HepG2 (cell line): Measurements from ENCODE around the gene POFUT1. TPM values are rescaled to one million over a fixed set of nuclear protein-coding genes. Genes with fewer than 3 reads are reported as not detected.

Experiments
- ATAC-seq: fragments of 200-7000 bp; cut with Tn5 transposase; 3 replicates; pipeline ENCODE4 v1.9.1; 2020; ENCODE audit warnings: mild to moderate bottlenecking, moderate library complexity
- BruUV-seq: library from RNA; stranded (reverse); fragments of 400-500 nt; replicated peaks from 2 replicates; lab custom pipeline; 2021; lab: Mats Ljungman, UMichigan
- CTCF ChIA-PET: fragments of 300-600 bp; formaldehyde crosslinking; extraction: SDS; loops from one replicate; lab custom pipeline; 2021; ENCODE audit warnings: low total read pairs, inconsistent platforms, low intra/inter-chr PET ratio; lab: Yijun Ruan, JAX
- POLR2A ChIA-PET: fragments of 350-600 bp; sonication (Branson Sonifier 250); formaldehyde crosslinking; loops from one replicate; lab custom pipeline; 2020; ENCODE audit warnings: antibody characterized with exemption, inconsistent platforms; lab: Yijun Ruan, JAX
- DNase-seq: peaks from one replicate; pipeline ENCODE4 v3.0.0-alpha.2; 2015; ENCODE audit warnings: low spot score
- FAIRE-seq: peaks from 3 replicates; lab custom pipeline; 2011; peaks lifted over from hg19 to GRCh38; lab: Jason Lieb, UNC
- H2AFZ ChIP-seq: one replicate; pipeline ENCODE4 v1.6.1; 2011; ENCODE audit warnings: low read length, inconsistent platforms
- H3K27ac ChIP-seq: fragments of 300-600 bp; 3 replicates; pipeline ENCODE4 v1.8.0; 2011; ENCODE audit warnings: mixed run types, mild to moderate bottlenecking, mixed read lengths, low read length, inconsistent platforms; ENCODE audit not compliant: insufficient read depth; ENCODE audit errors: extremely low read length
- H3K27me3 ChIP-seq, 2 experiments: fragments of 200-600 bp in 1 of 2; 2 replicates in 1 of 2; 3 replicates in 1 of 2; pipeline versions ENCODE4 v1.6.0 to v1.8.0; 2011; ENCODE audit warnings: low read length in 2 of 2, mild to moderate bottlenecking in 2 of 2, moderate library complexity in 2 of 2, inconsistent platforms in 1 of 2; ENCODE audit not compliant: insufficient read depth in 2 of 2, control insufficient read depth in 1 of 2
- H3K36me3 ChIP-seq, 2 experiments: fragments of 200-600 bp in 1 of 2; replicated peaks in 1 of 2; 2 replicates in 1 of 2; 3 replicates in 1 of 2; pipeline versions ENCODE4 v1.5.1 to v1.8.0; 2011; ENCODE audit warnings: low read length in 2 of 2, inconsistent platforms in 1 of 2; ENCODE audit not compliant: insufficient read depth in 2 of 2, control insufficient read depth in 1 of 2
- H3K4me1 ChIP-seq: 2 replicates; pipeline ENCODE4 v1.5.1; 2012; ENCODE audit warnings: low read length, inconsistent platforms; ENCODE audit not compliant: insufficient read depth
- H3K4me2 ChIP-seq: 2 replicates; pipeline ENCODE4 v1.6.0; 2011; ENCODE audit warnings: low read depth, low read length, inconsistent platforms
- H3K4me3 ChIP-seq, 3 experiments: fragments of 200-600 bp in 1 of 3; sonication (generic), shearing (Covaris generic) in 1 of 3; replicated peaks in 1 of 3; 2 replicates each; pipeline ENCODE4 v1.5.1; 2011 to 2016; ENCODE audit warnings: low read length in 3 of 3, inconsistent platforms in 2 of 3, low read depth in 2 of 3, mild to moderate bottlenecking in 2 of 3, control low read depth in 1 of 3, mixed read lengths in 1 of 3; ENCODE audit not compliant: insufficient read depth in 1 of 3
- H3K79me2 ChIP-seq: one replicate; pipeline ENCODE4 v1.6.1; 2011; ENCODE audit warnings: low read length, inconsistent platforms; ENCODE audit not compliant: insufficient read depth
- H3K9ac ChIP-seq: 2 replicates; pipeline ENCODE4 v1.6.0; 2011; ENCODE audit warnings: mild to moderate bottlenecking, low read depth, low read length, inconsistent platforms; ENCODE audit not compliant: insufficient read depth
- H3K9me3 ChIP-seq: 2 replicates; pipeline ENCODE4 v1.5.1; 2012; ENCODE audit warnings: mild to moderate bottlenecking, low read length
- H4K20me1 ChIP-seq: 2 replicates; pipeline ENCODE4 v1.6.0; 2011; ENCODE audit warnings: inconsistent platforms, mild to moderate bottlenecking, low read length, moderate library complexity; ENCODE audit not compliant: insufficient read depth
- ASH2L ChIP-seq: fragments of 300-600, 200-600 bp; sonication (generic); IDR thresholded peaks from 2 replicates; pipeline ENCODE4 v1.7.0; 2017; ENCODE audit warnings: low read depth, mild to moderate bottlenecking, moderate library complexity, mixed read lengths, low read length; ENCODE audit not compliant: insufficient read length
- NR3C1 ChIP-seq: sonication (generic); formaldehyde crosslinking; IDR thresholded peaks from 2 replicates; pipeline ENCODE4 v1.4.0; 2020; ENCODE audit warnings: missing genetic modification reagents
- PITX1 ChIP-seq: sonication (generic); formaldehyde crosslinking; IDR thresholded peaks from 2 replicates; pipeline ENCODE4 v1.5.1; 2020; ENCODE audit warnings: mild to moderate bottlenecking, missing genetic modification reagents
- PRPF4 ChIP-seq: fragments of 200-400 bp; formaldehyde crosslinking; IDR thresholded peaks from 2 replicates; pipeline ENCODE4 v1.6.1; 2016; ENCODE audit warnings: low read length, low read depth; ENCODE audit not compliant: poor library complexity, severe bottlenecking
- REXO4 ChIP-seq: sonication (generic); formaldehyde crosslinking; IDR thresholded peaks from 2 replicates; pipeline ENCODE4 v1.8.0; 2022; ENCODE audit warnings: missing genetic modification reagents, mild to moderate bottlenecking, borderline replicate concordance
- TAF1 ChIP-seq: sonication (generic); formaldehyde crosslinking; IDR thresholded peaks from 2 replicates; pipeline ENCODE4 v1.4.0; 2020; ENCODE audit warnings: missing genetic modification reagents
- THAP11 ChIP-seq: IDR thresholded peaks from 2 replicates; pipeline ENCODE4 v1.6.1; 2016; ENCODE audit warnings: missing biosample characterization, missing genetic modification reagents
- ZMAT3 ChIP-seq: sonication (generic); formaldehyde crosslinking; conservative IDR thresholded peaks from 2 replicates; pipeline ENCODE4 v1.7.0; 2021; ENCODE audit warnings: missing genetic modification reagents
- ZNF24 ChIP-seq: fragments of 450-650 bp; IDR thresholded peaks from 2 replicates; pipeline ENCODE4 v1.6.1; 2017; ENCODE audit warnings: antibody characterized with exemption, mild to moderate bottlenecking
- ZNF296 ChIP-seq: sonication (generic); formaldehyde crosslinking; conservative IDR thresholded peaks from 2 replicates; pipeline ENCODE4 v1.5.0; 2020; ENCODE audit warnings: mild to moderate bottlenecking, missing genetic modification reagents
- ZNF329 ChIP-seq: sonication (generic); formaldehyde crosslinking; IDR thresholded peaks from 2 replicates; pipeline ENCODE4 v1.9.0; 2021; ENCODE audit warnings: low read depth, mild to moderate bottlenecking, missing genetic modification reagents
- ZNF747 ChIP-seq: sonication (generic); formaldehyde crosslinking; IDR thresholded peaks from 2 replicates; pipeline ENCODE4 v1.8.1; 2023; ENCODE audit warnings: missing genetic modification reagents, mild to moderate bottlenecking, borderline replicate concordance
- ZNF761 ChIP-seq: sonication (generic); formaldehyde crosslinking; conservative IDR thresholded peaks from 2 replicates; pipeline ENCODE4 v1.4.0; 2020; ENCODE audit warnings: mild to moderate bottlenecking, missing genetic modification reagents
- WGBS: methylation state at CpG from one replicate; pipeline ENCODE4 v1.1.6; 2017; ENCODE audit warnings: low lambda C conversion rate; 5-methylcytosine and 5-hydroxymethylcytosine counted together
- in situ Hi-C: cut with HindIII; loops from 2 replicates; pipeline ENCODE4 v1.10.0; 2017; ENCODE audit warnings: low pct_unique_long_range_greater_than_20kb; ENCODE audit not compliant: extremely low pct_ligation_motif_present
- intact Hi-C: fragments of 100-400 bp; cut with micrococcal nuclease; formaldehyde crosslinking; loops from one replicate; pipeline ENCODE4 v1.10.0; 2022; ENCODE audit not compliant: unreplicated experiment
- polyA plus RNA-seq, 8 experiments: library from polyadenylated mRNA; depleted of rRNA in 3 of 8; stranded (reverse) in 7 of 8; unstranded in 1 of 8; fragments of >200 nt; fragmentation: Illumina TruSeq in 4 of 8; extraction: Trizol in 4 of 8; gene quantifications; 2 replicates each; pipeline versions ENCODE4 v1.2.1 to v1.2.3, GENCODE V29; 2011 to 2016; ENCODE audit warnings: low read depth in 4 of 8, missing spikeins in 1 of 8, mixed read lengths in 1 of 8; ENCODE audit not compliant: insufficient read depth in 1 of 8
- total RNA-seq, 5 experiments: library from RNA; depleted of rRNA; stranded (reverse); fragments of >200 nt; fragmentation: Illumina TruSeq; extraction: Trizol; gene quantifications; 2 replicates each; pipeline ENCODE4 v1.2.3, GENCODE V29; 2016; ENCODE audit warnings: low read depth in 1 of 5

Gene POFUT1
- total and polyA plus RNA-seq, 2 of the 13 experiments (the other 11 are each of a cell fraction or from before 2014, with no cell fraction given): 35.5 to 58.3 TPM

DNA sequence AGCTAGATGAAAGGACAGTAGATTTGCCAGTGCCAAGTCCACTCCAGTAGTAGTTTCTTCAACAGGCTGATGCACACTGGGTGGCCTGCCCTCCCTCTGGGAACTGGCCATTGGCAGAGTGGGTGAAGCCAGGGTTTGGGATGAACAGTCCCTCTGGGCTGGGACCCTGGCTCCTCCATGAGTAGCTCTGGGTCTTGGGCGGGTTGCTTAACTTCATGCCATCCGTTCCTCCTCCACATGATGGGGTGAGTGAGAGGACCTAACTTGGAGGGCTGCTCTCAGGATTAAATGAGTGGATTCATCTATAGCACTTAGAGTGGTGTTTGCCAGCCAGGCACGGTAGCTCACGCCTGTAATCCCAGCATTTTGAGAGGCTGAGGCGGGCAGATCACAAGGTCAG lies 47.3 kb upstream of the POFUT1 start:
- H3K9ac ChIP-seq: no peak overlapping the region
- H4K20me1 ChIP-seq: no peaks in the 10 kb centered on the region
- ATAC-seq: no peak
- no peak for DNase-seq
- H3K79me2 ChIP-seq: no peaks in the 10 kb centered on the region
- TF ChIP-seq ASH2L (no peak), PRPF4 (no peak), ZNF329 (CRISPR knock-in tag) (no peak), ZNF24 (no peak), ZMAT3 (CRISPR knock-in tag) (no peak), ZNF761 (no peak), ZNF296 (CRISPR knock-in tag) (no peak)
- BruUV-seq: no TSS peak
- CTCF ChIA-PET: no interaction called here
- 98% methylated on average over 5 of the region's 5 CpGs for WGBS
- no peak overlapping the region for H3K4me2 ChIP-seq
- H3K36me3 ChIP-seq: peaks cover 55 to 81% of the 10 kb centered on the region in 2 experiments
- intact Hi-C loops (no loop called here), in situ Hi-C loops (no loop called here)
- H3K9me3 ChIP-seq: no peaks in the 10 kb centered on the region
- no peak overlapping the region for H3K4me3 ChIP-seq
- H3K4me1 ChIP-seq: peaks cover 4% of the 10 kb centered on the region
- no peak overlapping the region for H2AFZ ChIP-seq
- H3K27ac ChIP-seq: no peak overlapping the region
- no peaks in the 10 kb centered on the region for H3K27me3 ChIP-seq
- no peak for FAIRE-seq
- POLR2A ChIA-PET: no interaction called here

DNA sequence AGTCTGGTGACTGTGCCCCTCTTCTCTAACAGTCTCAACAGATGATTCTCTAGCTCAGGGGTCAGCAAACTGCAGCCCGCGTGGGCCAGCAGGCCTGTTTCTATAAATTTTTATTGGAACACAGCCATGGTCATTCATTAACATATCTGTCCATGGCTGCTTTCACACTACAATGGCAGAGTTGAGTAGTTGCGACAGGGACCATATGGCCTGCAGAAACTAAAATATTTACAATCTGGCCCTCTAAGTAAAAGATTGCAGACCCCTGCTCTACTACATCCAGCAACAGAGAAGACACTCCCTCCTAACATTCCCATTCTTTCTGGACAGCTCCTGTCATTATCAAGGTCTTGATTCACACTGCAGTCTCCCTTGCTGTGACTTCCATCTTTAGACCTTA lies 45.3 kb upstream of the POFUT1 start:
- Histone ChIP-seq H3K36me3 (peaks cover 65 to 86% of the 10 kb centered on the region in 2 experiments), H4K20me1 (no peaks in the 10 kb centered on the region), H3K4me2 (no peak overlapping the region), H3K4me1 (no peaks in the 10 kb centered on the region), H3K27me3 (no peaks in the 10 kb centered on the region), H3K4me3 (no peak overlapping the region), H3K9ac (no peak overlapping the region), H2AFZ (no peak overlapping the region), H3K9me3 (no peaks in the 10 kb centered on the region), H3K79me2 (no peaks in the 10 kb centered on the region), H3K27ac (no peak overlapping the region)
- DNase-seq: no peak
- CTCF ChIA-PET: no interaction called here
- intact Hi-C loops (no loop called here), in situ Hi-C loops (no loop called here)
- no TSS peak for BruUV-seq
- ATAC-seq: no peak
- WGBS: 65% methylated on average over 3 of the region's 3 CpGs
- POLR2A ChIA-PET: no interaction called here
- no peak for FAIRE-seq
- TF ChIP-seq NR3C1 (CRISPR knock-in tag) (no peak), ZNF747 (CRISPR knock-in tag) (no peak), TAF1 (CRISPR knock-in tag) (no peak), PITX1 (CRISPR knock-in tag) (no peak), REXO4 (CRISPR knock-in tag) (no peak), THAP11 (no peak)
